ENCODE data around the gene LRIG1.

- TF ChIP-seq MXI1 (IDR thresholded peaks at IDR 0.05; ENCODE audit: low read depth, low read length) (no peak), POLR2AphosphoS5 (IDR thresholded peaks at IDR 0.05; ENCODE audit: control insufficient read depth, insufficient read depth, low read depth, low read length) (no peak), ZNF408 (CRISPR knock-in tag; IDR thresholded peaks at IDR 0.05; ENCODE audit: low read depth) (no peak), ZNF589 (CRISPR knock-in tag; IDR thresholded peaks at IDR 0.05; ENCODE audit: low read depth) (no peak), ZNF224 (CRISPR knock-in tag; IDR thresholded peaks at IDR 0.05) (no peak), POLR2A (conservative IDR thresholded peaks at IDR 0.05) (no peak), ZNF124 (CRISPR knock-in tag; IDR thresholded peaks at IDR 0.05) (no peak), SMC3 (conservative IDR thresholded peaks at IDR 0.05; ENCODE audit: insufficient read depth, low read depth, low read length) (no peak), NFRKB (IDR thresholded peaks at IDR 0.05; ENCODE audit: low read depth) (no peak), CREB1 (IDR thresholded peaks at IDR 0.05) (no peak), CREB1 (CRISPR knock-in tag; IDR thresholded peaks at IDR 0.05) (no peak)
- TF ChIP-seq, protein P1, sequence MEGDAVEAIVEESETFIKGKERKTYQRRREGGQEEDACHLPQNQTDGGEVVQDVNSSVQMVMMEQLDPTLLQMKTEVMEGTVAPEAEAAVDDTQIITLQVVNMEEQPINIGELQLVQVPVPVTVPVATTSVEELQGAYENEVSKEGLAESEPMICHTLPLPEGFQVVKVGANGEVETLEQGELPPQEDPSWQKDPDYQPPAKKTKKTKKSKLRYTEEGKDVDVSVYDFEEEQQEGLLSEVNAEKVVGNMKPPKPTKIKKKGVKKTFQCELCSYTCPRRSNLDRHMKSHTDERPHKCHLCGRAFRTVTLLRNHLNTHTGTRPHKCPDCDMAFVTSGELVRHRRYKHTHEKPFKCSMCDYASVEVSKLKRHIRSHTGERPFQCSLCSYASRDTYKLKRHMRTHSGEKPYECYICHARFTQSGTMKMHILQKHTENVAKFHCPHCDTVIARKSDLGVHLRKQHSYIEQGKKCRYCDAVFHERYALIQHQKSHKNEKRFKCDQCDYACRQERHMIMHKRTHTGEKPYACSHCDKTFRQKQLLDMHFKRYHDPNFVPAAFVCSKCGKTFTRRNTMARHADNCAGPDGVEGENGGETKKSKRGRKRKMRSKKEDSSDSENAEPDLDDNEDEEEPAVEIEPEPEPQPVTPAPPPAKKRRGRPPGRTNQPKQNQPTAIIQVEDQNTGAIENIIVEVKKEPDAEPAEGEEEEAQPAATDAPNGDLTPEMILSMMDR (IDR thresholded peaks at IDR 0.05 in 2 of 3, conservative IDR thresholded peaks at IDR 0.05 in 1 of 3; ENCODE audit: insufficient read depth in 2 of 3, low read depth in 1 of 3, low read length in 3 of 3): no peak
These were observed 129.4 kb downstream of the LRIG1 start for GRCh38 chr3:66371432-66371831.
